Sigmoid colon (tissue), 4 donors: Measurements from ENCODE around the gene MKNK1.

ENCODE experiments used
- CTCF ChIP-seq, 4 experiments: fragments of 450-650 bp in 3 of 4; fragments of 200-600 bp in 1 of 4; IDR thresholded peaks; one replicate each; pipeline ENCODE4 v1.5.1; 2016 to 2019; ENCODE audit warnings: antibody characterized with exemption in 4 of 4, mild to moderate bottlenecking in 3 of 4, moderate library complexity in 2 of 4
- EP300 ChIP-seq, 4 donors: sonication (generic); formaldehyde crosslinking; IDR thresholded peaks; one replicate each; pipeline ENCODE4 v1.6.1; 2017; ENCODE audit warnings: antibody characterized with exemption in 4 of 4

- TF ChIP-seq EP300 (IDR thresholded peaks at IDR 0.05) (no peak), CTCF (IDR thresholded peaks at IDR 0.05) (no peak)
Observed at GRCh38 chr1:46652321-46653100, 48.4 kb upstream of the MKNK1 start.
